ENCODE measurements around the gene SLC22A2. TPM values are rescaled to one million over a fixed set of nuclear protein-coding genes. Genes with fewer than 3 reads are reported as not detected.

The SLC22A2 gene
- total and polyA plus RNA-seq, 9 of the 15 experiments (the other 6 are each of a cell fraction or from before 2014, with no cell fraction given) = not detected

GRCh38 chr6:160252073-160252813 lies 6.4 kb downstream of the SLC22A2 start (continued):
- no peak for TF ChIP-seq ZNF12 (CRISPR knock-in tag; IDR thresholded peaks at IDR 0.05)
- TF ChIP-seq, protein P1, sequence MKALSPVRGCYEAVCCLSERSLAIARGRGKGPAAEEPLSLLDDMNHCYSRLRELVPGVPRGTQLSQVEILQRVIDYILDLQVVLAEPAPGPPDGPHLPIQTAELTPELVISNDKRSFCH (CRISPR knock-in tag; IDR thresholded peaks at IDR 0.05) = no peak
- TF ChIP-seq, protein P1 (tag; IDR thresholded peaks at IDR 0.05) = no peak
- no peak for TF ChIP-seq KHSRP (IDR thresholded peaks at IDR 0.05)
- TF ChIP-seq ZNF583 (CRISPR knock-in tag; IDR thresholded peaks at IDR 0.05) = no peak
- no peak for TF ChIP-seq RHOXF2B (CRISPR knock-in tag; conservative IDR thresholded peaks at IDR 0.05)
- no peak for TF ChIP-seq HNRNPL (IDR thresholded peaks at IDR 0.05; ENCODE audit: low read depth, low read length)
- no peak for TF ChIP-seq ZNF445 (CRISPR knock-in tag; IDR thresholded peaks at IDR 0.05; ENCODE audit: low read depth)

- FAIRE-seq (no peak), ATAC-seq (no peak), DNase-seq (ENCODE audit: extremely low read depth in 1 of 4, low spot score in 3 of 4) (no peak)
- Histone ChIP-seq H3K9me3 (replicated peaks; ENCODE audit: control insufficient read depth, insufficient read depth, low read depth, low read length) (no peaks in the 10 kb centered on the region), H2AFZ (ENCODE audit: low read depth, low read length) (no peak overlapping the region), H3K79me2 (ENCODE audit: control insufficient read depth, insufficient read depth, low read length) (no peaks in the 10 kb centered on the region), H3K4me3 (no peak overlapping the region), H3K4me1 (replicated peaks in 1 of 2; ENCODE audit: control insufficient read depth in 2 of 2, insufficient read depth in 2 of 2, low read length in 2 of 2) (no peaks in the 10 kb centered on the region), H3K9me1 (ENCODE audit: control insufficient read depth, insufficient read depth, low read length) (no peaks in the 10 kb centered on the region), H3K4me2 (ENCODE audit: insufficient read depth, low read length) (no peak overlapping the region), H3K36me3 (ENCODE audit: control insufficient read depth, insufficient read depth, low read length) (no peaks in the 10 kb centered on the region), H3K9ac (ENCODE audit: insufficient read depth in 1 of 2, low read depth in 2 of 2, low read length in 2 of 2) (no peak overlapping the region), H3K27ac (ENCODE audit: extremely low read depth, low read depth, low read length) (no peak overlapping the region), H3K27me3 (ENCODE audit: control insufficient read depth in 2 of 2, insufficient read depth in 2 of 2, low read length in 2 of 2) (no peaks in the 10 kb centered on the region; a peak in 1 of 5 replicates), H4K20me1 (replicated peaks; ENCODE audit: control insufficient read depth, insufficient read depth, low read length) (no peaks in the 10 kb centered on the region)
- in situ Hi-C loops (cut with MboI) = no loop called here
- no TSS peak for BruUV-seq (replicated peaks)
- ChIA-PET POLR2A (no interaction called here), CTCF (ENCODE audit: low intra/inter-chr PET ratio) (no interaction called here)
- intact Hi-C loops (cut with micrococcal nuclease) = no loop called here
- 0% methylated on average over 3 of the region's 3 CpGs for WGBS (ENCODE audit: insufficient coverage, low coverage, missing lambda C conversion rate)
- TF ChIP-seq NELFE (IDR thresholded peaks at IDR 0.05; ENCODE audit: insufficient read depth, insufficient read length) (no peak), REST (IDR thresholded peaks at IDR 0.05; ENCODE audit: borderline replicate concordance) (peak; percentile 38), REST (CRISPR knock-in tag; IDR thresholded peaks at IDR 0.05; ENCODE audit: low read depth) (no peak)
Measured at GRCh38 chr6:160249671-160250070, 8.9 kb downstream of the SLC22A2 start.

Measured in K562 (cell line).